OCI-LY1 (cell line): ENCODE measurements around the gene TMPRSS11A.

Experiments used
- H2AFZ ChIP-seq: fragments of 200-600 bp; sonication (generic), shearing (Covaris generic); 2 replicates; pipeline ENCODE4 v1.6.0; 2014; ENCODE audit warnings: antibody characterized with exemption, mild to moderate bottlenecking, low read length
- H3F3A ChIP-seq: fragments of 200-600 bp; sonication (generic), shearing (Covaris generic); 2 replicates; pipeline ENCODE4 v1.6.0; 2014; ENCODE audit warnings: mild to moderate bottlenecking, antibody characterized with exemption, low read length, moderate library complexity; ENCODE audit not compliant: insufficient read depth
- H3K27ac ChIP-seq: fragments of 200-600 bp; sonication (generic); 2 replicates; pipeline ENCODE4 v1.5.1; 2014; ENCODE audit warnings: low read length, mixed run types, mild to moderate bottlenecking, low read depth; ENCODE audit not compliant: poor library complexity, severe bottlenecking
- H3K27me3 ChIP-seq: fragments of 200-600 bp; sonication (generic); 2 replicates; pipeline ENCODE4 v1.6.0; 2014; ENCODE audit warnings: antibody characterized with exemption, mild to moderate bottlenecking, low read length, moderate library complexity; ENCODE audit not compliant: insufficient read depth
- H3K36me3 ChIP-seq: fragments of 200-600 bp; sonication (generic); 2 replicates; pipeline ENCODE4 v1.6.1; 2014; ENCODE audit warnings: mild to moderate bottlenecking, antibody characterized with exemption, low read length, moderate library complexity, mixed read lengths; ENCODE audit not compliant: insufficient read depth
- H3K4me1 ChIP-seq: fragments of 200-600 bp; sonication (generic); 2 replicates; pipeline ENCODE4 v1.5.1; 2014; ENCODE audit warnings: mild to moderate bottlenecking, low read length, moderate library complexity; ENCODE audit not compliant: insufficient read depth, severe bottlenecking
- H3K4me2 ChIP-seq: fragments of 200-600 bp; sonication (generic), shearing (Covaris generic); 2 replicates; pipeline ENCODE4 v1.6.1; 2014; ENCODE audit warnings: low read length
- H3K4me3 ChIP-seq: fragments of 200-600 bp; sonication (generic); 2 replicates; pipeline ENCODE4 v1.5.1; 2014; ENCODE audit warnings: low read length, low read depth, mild to moderate bottlenecking, mixed read lengths; ENCODE audit not compliant: poor library complexity, severe bottlenecking
- H3K79me2 ChIP-seq: fragments of 200-600 bp; shearing (Covaris generic); 2 replicates; pipeline ENCODE4 v1.6.1; 2016; ENCODE audit warnings: mixed run types, low read length, mixed read lengths; ENCODE audit not compliant: insufficient read depth
- H3K9ac ChIP-seq: fragments of 200-600 bp; sonication (generic), shearing (Covaris generic); 2 replicates; pipeline ENCODE4 v1.6.1; 2014; ENCODE audit warnings: mild to moderate bottlenecking, low read length, mixed read lengths
- H3K9me2 ChIP-seq: fragments of 200-600 bp; sonication (generic), shearing (Covaris generic); 2 replicates; pipeline ENCODE4 v1.6.1; 2014; ENCODE audit warnings: low read depth, mild to moderate bottlenecking, low read length, mixed read lengths
- H3K9me3 ChIP-seq: fragments of 200-600 bp; shearing (Covaris generic); 2 replicates; pipeline ENCODE4 v1.6.1; 2014; ENCODE audit warnings: low read length, mixed read lengths
- H4K20me1 ChIP-seq: fragments of 200-600 bp; sonication (generic), shearing (Covaris generic); 2 replicates; pipeline ENCODE4 v1.6.0; 2016; ENCODE audit warnings: mild to moderate bottlenecking, low read length; ENCODE audit not compliant: insufficient read depth
- EZH2 ChIP-seq: fragments of 200-600 bp; sonication (generic), shearing (Covaris generic); IDR thresholded peaks from 2 replicates; pipeline ENCODE4 v1.8.0; 2017; ENCODE audit warnings: borderline replicate concordance, mixed run types, mild to moderate bottlenecking, antibody characterized with exemption, low read length, moderate library complexity, mixed read lengths
- TF ChIP-seq, protein P1 (sequence below): fragments of 200-600 bp; sonication (generic), shearing (Covaris generic); IDR thresholded peaks from 2 replicates; pipeline ENCODE4 v1.5.1; 2017; ENCODE audit warnings: mild to moderate bottlenecking, antibody characterized with exemption, low read length, moderate library complexity, mixed read lengths

The TMPRSS11A gene

DNA sequence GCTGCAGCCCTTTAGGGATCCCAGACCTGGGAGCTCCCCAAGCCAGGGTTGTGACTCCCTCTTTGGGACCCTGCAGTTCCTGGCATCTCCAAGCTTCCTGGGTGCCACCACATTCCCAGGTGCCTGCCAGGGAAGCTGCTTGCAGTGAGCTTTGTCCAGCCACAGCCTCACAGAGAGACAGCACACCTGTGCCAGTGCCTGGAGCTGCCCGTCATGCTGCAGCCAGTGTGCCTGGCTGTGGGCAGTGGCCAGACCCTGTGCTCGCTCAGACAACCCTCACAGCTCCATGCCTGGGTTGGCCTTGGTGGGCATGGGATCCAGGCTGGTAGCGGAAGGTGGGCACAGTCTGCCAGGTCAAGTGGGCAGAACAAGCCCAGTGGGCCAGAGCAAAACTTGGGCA is 36.0 kb downstream of the TMPRSS11A start:
- Histone ChIP-seq H4K20me1 (no peaks in the 10 kb centered on the region), H3F3A (no peaks in the 10 kb centered on the region), H3K4me2 (no peak overlapping the region), H3K4me3 (no peak overlapping the region), H3K27me3 (no peaks in the 10 kb centered on the region), H2AFZ (no peak overlapping the region), H3K4me1 (no peaks in the 10 kb centered on the region), H3K9me3 (no peaks in the 10 kb centered on the region), H3K9ac (no peak overlapping the region), H3K79me2 (no peaks in the 10 kb centered on the region), H3K36me3 (no peaks in the 10 kb centered on the region), H3K9me2 (no peaks in the 10 kb centered on the region), H3K27ac (no peak overlapping the region)
- no peak for TF ChIP-seq EZH2
- TF ChIP-seq, protein P1, sequence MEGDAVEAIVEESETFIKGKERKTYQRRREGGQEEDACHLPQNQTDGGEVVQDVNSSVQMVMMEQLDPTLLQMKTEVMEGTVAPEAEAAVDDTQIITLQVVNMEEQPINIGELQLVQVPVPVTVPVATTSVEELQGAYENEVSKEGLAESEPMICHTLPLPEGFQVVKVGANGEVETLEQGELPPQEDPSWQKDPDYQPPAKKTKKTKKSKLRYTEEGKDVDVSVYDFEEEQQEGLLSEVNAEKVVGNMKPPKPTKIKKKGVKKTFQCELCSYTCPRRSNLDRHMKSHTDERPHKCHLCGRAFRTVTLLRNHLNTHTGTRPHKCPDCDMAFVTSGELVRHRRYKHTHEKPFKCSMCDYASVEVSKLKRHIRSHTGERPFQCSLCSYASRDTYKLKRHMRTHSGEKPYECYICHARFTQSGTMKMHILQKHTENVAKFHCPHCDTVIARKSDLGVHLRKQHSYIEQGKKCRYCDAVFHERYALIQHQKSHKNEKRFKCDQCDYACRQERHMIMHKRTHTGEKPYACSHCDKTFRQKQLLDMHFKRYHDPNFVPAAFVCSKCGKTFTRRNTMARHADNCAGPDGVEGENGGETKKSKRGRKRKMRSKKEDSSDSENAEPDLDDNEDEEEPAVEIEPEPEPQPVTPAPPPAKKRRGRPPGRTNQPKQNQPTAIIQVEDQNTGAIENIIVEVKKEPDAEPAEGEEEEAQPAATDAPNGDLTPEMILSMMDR, result no peak

DNA sequence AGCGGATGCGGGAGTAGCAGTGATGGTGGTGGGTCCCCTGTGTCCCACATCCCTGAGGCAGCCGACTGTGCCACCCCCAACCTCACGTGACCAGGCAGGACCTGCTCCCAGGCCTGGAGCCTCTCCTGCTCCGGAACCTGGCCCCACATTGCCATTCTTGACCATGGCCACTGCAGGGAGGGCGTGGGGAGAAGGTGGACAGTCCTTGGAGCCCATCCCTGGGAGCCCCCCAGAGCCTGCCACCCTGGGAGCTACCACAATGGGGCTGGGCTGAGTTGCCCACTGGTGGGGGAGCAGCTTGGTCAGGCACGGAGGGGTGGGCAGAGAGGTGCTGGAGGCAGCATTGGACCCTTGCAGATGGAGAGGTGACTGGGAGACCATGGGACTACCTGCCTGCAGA is 36.8 kb downstream of the TMPRSS11A start:
- H3K4me2 ChIP-seq, result no peak overlapping the region
- no peaks in the 10 kb centered on the region for H3F3A ChIP-seq
- H3K4me1 ChIP-seq, result no peaks in the 10 kb centered on the region
- no peaks in the 10 kb centered on the region for H3K27me3 ChIP-seq
- TF ChIP-seq EZH2, result no peak
- TF ChIP-seq, protein P1, result no peak
- H3K27ac ChIP-seq, result no peak overlapping the region
- no peak overlapping the region for H3K4me3 ChIP-seq
- H3K36me3 ChIP-seq, result no peaks in the 10 kb centered on the region
- H2AFZ ChIP-seq, result no peak overlapping the region
- no peaks in the 10 kb centered on the region for H3K79me2 ChIP-seq
- no peaks in the 10 kb centered on the region for H3K9me2 ChIP-seq
- no peak overlapping the region for H3K9ac ChIP-seq
- H4K20me1 ChIP-seq, result no peaks in the 10 kb centered on the region
- H3K9me3 ChIP-seq, result no peaks in the 10 kb centered on the region

DNA sequence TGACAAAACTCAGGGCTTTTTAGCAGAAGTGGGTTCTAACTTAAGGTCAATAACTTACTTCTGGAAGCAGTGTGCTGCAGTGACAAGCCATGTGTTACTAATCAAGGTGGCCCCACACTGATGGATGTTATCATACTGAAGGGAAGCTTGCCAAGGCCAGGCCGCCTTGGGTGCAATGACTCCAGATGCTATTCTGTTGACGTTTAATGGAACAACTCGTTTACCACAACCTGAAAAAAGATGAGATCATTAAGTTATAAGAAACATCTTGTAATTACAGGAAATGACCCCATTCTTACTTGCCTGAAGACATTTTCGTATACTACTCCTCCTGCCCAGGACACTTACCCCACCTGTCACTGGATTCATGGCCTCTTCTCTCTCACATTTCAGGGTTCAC is 40.6 kb downstream of the TMPRSS11A start:
- no peaks in the 10 kb centered on the region for H4K20me1 ChIP-seq
- H3K4me3 ChIP-seq, result no peak overlapping the region
- no peaks in the 10 kb centered on the region for H3K36me3 ChIP-seq
- H3K9me3 ChIP-seq, result no peaks in the 10 kb centered on the region
- no peak overlapping the region for H3K4me2 ChIP-seq
- H2AFZ ChIP-seq, result no peak overlapping the region
- H3F3A ChIP-seq, result no peaks in the 10 kb centered on the region
- H3K4me1 ChIP-seq, result no peaks in the 10 kb centered on the region
- H3K79me2 ChIP-seq, result no peaks in the 10 kb centered on the region
- no peak overlapping the region for H3K9ac ChIP-seq
- no peak for TF ChIP-seq EZH2
- TF ChIP-seq, protein P1, result no peak
- H3K27ac ChIP-seq, result no peak overlapping the region
- H3K27me3 ChIP-seq, result no peaks in the 10 kb centered on the region
- H3K9me2 ChIP-seq, result no peaks in the 10 kb centered on the region
